Chondrocyte (in vitro differentiated cells): ENCODE data around the gene DBH. TPM values are rescaled to one million over a fixed set of nuclear protein-coding genes. Genes with fewer than 3 reads are reported as not detected.

Experiments used
- DNase-seq: peaks from one replicate; pipeline ENCODE4 v3.0.0; 2021; ENCODE audit warnings: mixed read lengths, low spot score
- H3K27ac Mint-ChIP-seq: one replicate; pipeline ENCODE4 v1.8.0; 2021; ENCODE audit warnings: mild to moderate bottlenecking, moderate library complexity, mixed read lengths; ENCODE audit not compliant: unreplicated experiment
- H3K27me3 Mint-ChIP-seq: 2 replicates; pipeline ENCODE4 v1.8.0; 2021; ENCODE audit warnings: low read depth, mixed read lengths
- H3K36me3 Mint-ChIP-seq: 2 replicates; pipeline ENCODE4 v1.8.0; 2021; ENCODE audit warnings: low read depth, mixed read lengths
- H3K4me1 Mint-ChIP-seq: 2 replicates; pipeline ENCODE4 v1.8.0; 2021; ENCODE audit warnings: low read depth, mild to moderate bottlenecking, mixed read lengths
- H3K4me3 Mint-ChIP-seq: one replicate; pipeline ENCODE4 v1.8.0; 2021; ENCODE audit warnings: mild to moderate bottlenecking, moderate library complexity, mixed read lengths; ENCODE audit not compliant: unreplicated experiment
- H3K9me3 Mint-ChIP-seq: 2 replicates; pipeline ENCODE4 v1.8.0; 2021; ENCODE audit warnings: low read depth, mixed read lengths
- CTCF ChIP-seq: fragments of 200-600 bp; sonication (generic); IDR thresholded peaks from 2 replicates; pipeline ENCODE4 v1.5.0; 2021; ENCODE audit warnings: antibody characterized with exemption, mild to moderate bottlenecking, moderate library complexity
- total RNA-seq: library from RNA; stranded (reverse); gene quantifications from 3 replicates; pipeline ENCODE4 v1.2.1, GENCODE V29; 2021

DBH gene
- total RNA-seq, 1 donor from 2014 or later: not detected

GRCh38 chr9:133684121-133684935 lies 48.2 kb downstream of the DBH start:
- Mint-ChIP-seq H3K4me1 (peaks cover 10% of the 10 kb centered on the region), H3K4me3 (no peak overlapping the region), H3K36me3 (no peaks in the 10 kb centered on the region), H3K9me3 (no peaks in the 10 kb centered on the region), H3K27me3 (no peaks in the 10 kb centered on the region), H3K27ac (no peak overlapping the region)
- no peak for TF ChIP-seq CTCF
- DNase-seq: peak; percentile 85

- no peaks in the 10 kb centered on the region for H3K36me3 Mint-ChIP-seq
- H3K9me3 Mint-ChIP-seq: no peaks in the 10 kb centered on the region
- TF ChIP-seq CTCF: no peak
- H3K27me3 Mint-ChIP-seq: no peaks in the 10 kb centered on the region
- peak; percentile 88 for DNase-seq
- no peak overlapping the region for H3K4me3 Mint-ChIP-seq
- no peak overlapping the region for H3K27ac Mint-ChIP-seq
- H3K4me1 Mint-ChIP-seq: peaks cover 10% of the 10 kb centered on the region
These were observed 48.8 kb downstream of the DBH start for GRCh38 chr9:133684936-133685361.

- H3K9me3 Mint-ChIP-seq: no peaks in the 10 kb centered on the region
- no peak for TF ChIP-seq CTCF
- H3K4me3 Mint-ChIP-seq: no peak overlapping the region
- H3K4me1 Mint-ChIP-seq: peaks cover 10% of the 10 kb centered on the region
- H3K27me3 Mint-ChIP-seq: no peaks in the 10 kb centered on the region
- no peaks in the 10 kb centered on the region for H3K36me3 Mint-ChIP-seq
- no peak overlapping the region for H3K27ac Mint-ChIP-seq
- DNase-seq: peak; percentile 72
These were observed 49.8 kb downstream of the DBH start for GRCh38 chr9:133685653-133686609.

DNA sequence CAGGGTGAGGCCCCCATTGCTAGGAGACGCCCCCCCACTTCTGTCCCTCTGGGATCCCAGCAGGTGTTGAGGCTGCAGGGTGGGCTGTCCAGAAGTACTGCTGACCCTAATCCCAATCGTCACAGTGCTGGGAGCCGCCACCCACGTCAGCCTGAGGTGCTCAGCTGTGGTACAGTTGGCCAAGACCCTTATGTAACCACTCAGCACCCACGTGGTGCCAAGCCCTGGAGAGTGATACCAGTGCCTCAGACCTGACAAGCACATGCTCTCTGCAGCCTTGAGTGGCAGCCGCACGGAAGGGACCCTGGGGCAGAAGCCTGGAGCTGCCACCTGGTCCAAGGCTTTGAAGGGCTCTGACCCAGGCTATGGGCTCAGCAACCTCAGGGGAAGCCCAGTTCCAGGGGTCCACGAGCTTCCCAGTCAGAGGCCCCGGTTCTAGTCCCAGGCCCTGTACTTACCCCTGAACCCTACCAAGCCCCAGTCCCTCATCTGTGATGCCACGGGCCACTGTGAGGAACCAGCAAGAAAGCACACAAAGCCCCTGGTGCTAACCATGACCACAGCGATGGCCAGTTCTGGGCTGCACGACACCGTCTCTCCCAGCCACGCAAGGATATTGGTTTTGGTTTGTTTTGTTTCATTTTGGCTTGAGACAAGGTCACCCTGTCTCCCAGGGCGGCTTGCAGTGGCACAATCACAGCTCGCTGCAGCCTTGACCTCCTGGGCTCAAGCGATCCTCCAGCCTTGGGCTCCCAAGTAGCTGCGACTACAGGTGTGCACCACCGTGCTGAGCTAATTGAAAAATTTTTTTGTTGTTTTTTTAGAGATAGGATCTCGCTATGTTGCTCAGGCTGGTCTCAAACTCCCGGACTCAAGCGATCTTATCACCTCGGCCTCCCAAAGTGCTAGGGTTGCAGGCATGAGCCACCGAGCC lies 50.7 kb downstream of the DBH start:
- H3K9me3 Mint-ChIP-seq: no peaks in the 10 kb centered on the region
- peak; percentile 64 for DNase-seq
- H3K4me1 Mint-ChIP-seq: peaks cover 18% of the 10 kb centered on the region
- H3K36me3 Mint-ChIP-seq: no peaks in the 10 kb centered on the region
- TF ChIP-seq CTCF: no peak
- H3K4me3 Mint-ChIP-seq: no peak overlapping the region
- H3K27me3 Mint-ChIP-seq: no peaks in the 10 kb centered on the region
- H3K27ac Mint-ChIP-seq: no peak overlapping the region
